Measurements from ENCODE around the gene TMCO6.
"Not testable (repeated sequence)": the region's sequence is repeated elsewhere in the genome, so short reads cannot be mapped to it uniquely, and the experiment has no call there.

The TMCO6 gene

GRCh38 chr5:140639148-140639981 lies at the start of gene TMCO6:
Gene TMCO6 (plus strand): TSS chr5:140639451. CDS start chr5:140639528, 77 bp downstream.
- peak; percentile 97 for DNase-seq (ENCODE audit: low read depth)

DNA sequence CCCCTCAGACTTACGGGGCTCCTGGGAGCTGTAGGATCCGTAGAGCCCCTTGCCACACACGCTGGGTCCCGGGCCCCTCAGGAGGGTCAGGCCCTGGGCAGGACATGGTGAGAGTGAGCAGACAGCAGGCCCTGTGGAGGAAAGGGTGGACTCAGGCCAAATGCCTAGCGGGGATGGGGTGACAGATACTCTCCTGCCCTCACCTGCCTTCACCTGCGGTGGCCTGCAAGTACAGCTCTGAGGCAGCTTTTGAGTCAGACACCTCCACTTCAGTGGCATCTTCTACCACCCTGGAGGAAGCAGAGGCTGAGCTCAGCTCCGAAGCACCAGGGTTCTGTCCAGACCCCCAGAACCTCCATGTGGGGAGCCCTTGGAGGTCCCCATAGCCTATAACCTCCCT lies 48.4 kb upstream of the TMCO6 start:
- no peak for DNase-seq (ENCODE audit: low read depth)

GRCh38 chr5:140591747-140592372 lies 47.4 kb upstream of the TMCO6 start:
- no peak for DNase-seq (ENCODE audit: low read depth)

- not testable (repeated sequence) for DNase-seq (ENCODE audit: low read depth)
Measured at GRCh38 chr5:140593070-140593469, 46.2 kb upstream of the TMCO6 start.

DNA sequence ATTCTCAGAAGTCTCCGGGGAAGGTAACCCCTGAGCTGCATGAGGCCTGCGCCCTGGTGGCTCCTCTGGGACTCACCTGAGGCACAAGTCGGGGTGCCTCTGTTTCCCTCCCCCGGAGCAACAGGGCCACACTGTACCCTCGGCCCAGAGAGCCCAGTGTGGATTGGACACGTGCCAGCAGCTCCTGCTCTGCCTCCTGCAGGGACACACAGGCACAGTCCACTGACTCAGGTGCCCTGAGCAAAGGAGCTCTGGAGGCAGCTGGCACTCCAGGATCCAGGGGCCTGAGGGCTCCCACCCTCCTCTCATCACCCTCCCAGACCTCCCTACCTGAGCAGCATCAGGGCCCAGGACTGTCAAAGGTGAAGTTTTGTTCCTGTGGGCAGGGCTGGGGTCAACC lies 45.1 kb upstream of the TMCO6 start:
- DNase-seq (ENCODE audit: low read depth) = no peak

GRCh38 chr5:140595538-140596300 lies 43.5 kb upstream of the TMCO6 start:
- DNase-seq (ENCODE audit: low read depth) = no peak

- no peak for DNase-seq (ENCODE audit: low read depth)
Measured at GRCh38 chr5:140596321-140596741, 42.9 kb upstream of the TMCO6 start.

GRCh38 chr5:140598836-140599235 lies 40.4 kb upstream of the TMCO6 start:
- no peak for DNase-seq (ENCODE audit: low read depth)

DNA sequence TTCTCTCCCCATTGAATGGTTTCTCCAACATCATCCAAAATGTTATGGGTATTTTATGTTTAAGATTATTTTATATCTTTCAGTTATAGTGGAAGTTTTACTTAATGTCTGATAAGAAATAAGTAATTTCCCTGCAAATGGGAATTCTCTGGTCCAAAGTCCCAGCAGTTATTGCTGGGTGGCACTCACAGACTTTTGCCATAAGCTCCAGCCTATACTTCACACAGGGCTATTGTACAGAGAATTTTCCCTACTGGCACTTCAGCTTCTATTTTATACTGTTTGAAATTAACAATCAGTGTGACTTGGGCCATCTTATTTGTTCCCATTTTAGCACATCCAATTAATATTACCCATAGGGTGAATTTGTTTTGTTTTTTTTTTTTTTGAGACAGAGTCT lies 39.2 kb upstream of the TMCO6 start:
- no peak for DNase-seq (ENCODE audit: low read depth)

DNA sequence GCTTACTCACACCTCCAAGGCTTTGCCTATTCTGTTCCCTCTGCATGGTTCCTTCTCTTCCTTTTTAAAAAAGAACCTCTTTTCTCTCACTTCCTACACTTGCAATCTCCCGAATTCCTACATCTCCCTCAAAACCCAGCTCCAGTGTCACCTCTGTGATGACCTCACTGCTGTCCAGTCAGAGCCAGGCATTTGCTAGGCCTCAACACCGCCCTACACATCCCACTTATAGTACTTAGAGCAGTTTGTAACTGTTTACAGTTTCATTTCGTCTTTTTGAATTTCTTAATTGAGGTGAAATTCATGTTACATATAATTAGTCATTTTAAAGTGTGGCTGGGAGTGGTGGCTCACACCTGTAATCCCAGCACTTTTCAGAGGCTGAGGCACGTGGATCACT lies 37.1 kb upstream of the TMCO6 start:
- DNase-seq (ENCODE audit: low read depth) = no peak

- DNase-seq (ENCODE audit: low read depth) = not testable (repeated sequence)
Measured at GRCh38 chr5:140603446-140603698, 35.9 kb upstream of the TMCO6 start.

DNA sequence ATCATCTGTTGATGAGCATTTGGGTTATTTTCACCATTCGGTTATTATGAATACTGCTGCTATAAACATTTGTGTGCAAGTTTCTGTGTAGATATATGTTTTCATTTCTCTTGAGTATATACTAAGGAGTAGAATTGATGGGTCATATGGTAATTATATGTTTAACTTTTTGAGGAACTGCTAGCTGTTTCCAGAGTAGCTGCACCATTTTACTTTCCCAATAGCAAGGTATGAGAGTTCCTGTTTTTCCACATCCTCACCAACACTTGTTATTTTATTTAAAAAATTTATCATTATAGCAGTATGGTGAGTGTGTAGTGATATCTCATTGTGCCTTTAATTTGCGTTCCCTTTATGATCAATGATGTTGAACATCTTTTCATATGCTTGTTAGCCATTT lies 35.5 kb upstream of the TMCO6 start:
- DNase-seq (ENCODE audit: low read depth) = no peak

DNA sequence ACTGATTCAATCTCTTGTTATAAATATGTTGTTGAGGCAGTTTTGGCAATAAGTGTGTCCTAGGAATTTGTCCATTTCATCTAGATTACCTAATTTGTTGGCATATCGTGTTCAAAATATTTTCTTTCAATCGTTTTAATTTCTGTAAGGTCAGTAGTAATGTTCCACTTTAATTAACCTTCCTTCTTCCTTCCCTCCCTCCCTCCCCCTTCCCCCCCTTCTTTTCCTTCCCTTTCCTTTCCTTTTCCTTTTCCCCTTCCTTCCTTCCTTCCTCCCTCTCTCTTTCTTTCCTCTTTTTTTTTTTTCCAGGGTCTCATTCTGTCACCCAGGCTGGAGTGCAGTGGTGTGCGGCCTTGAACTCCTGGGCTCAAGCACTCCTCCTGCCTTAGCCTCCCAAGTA lies 33.4 kb upstream of the TMCO6 start:
- no peak for DNase-seq (ENCODE audit: low read depth)

- no peak for DNase-seq (ENCODE audit: low read depth)
Measured at GRCh38 chr5:140607031-140607430, 32.2 kb upstream of the TMCO6 start.

DNA sequence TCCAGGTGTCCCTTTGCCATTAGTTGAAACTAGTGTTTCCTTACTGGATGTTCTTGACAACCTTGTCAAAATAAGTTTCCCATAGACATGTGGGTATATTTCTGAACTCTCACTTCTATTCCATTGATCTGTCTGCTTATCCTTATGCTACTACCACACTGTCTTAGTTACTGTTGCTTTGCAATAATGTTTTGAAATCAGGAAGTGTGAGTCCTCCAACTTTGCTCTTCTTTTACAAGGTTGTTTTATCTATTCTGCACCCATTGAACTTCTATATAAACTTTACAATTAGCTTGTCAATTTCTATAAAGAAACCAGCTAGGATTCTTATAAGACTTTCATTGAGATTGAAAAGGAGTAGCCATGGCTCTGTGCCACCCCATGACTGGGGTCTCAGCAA lies 30.5 kb upstream of the TMCO6 start:
- no peak for DNase-seq (ENCODE audit: low read depth)

DNA sequence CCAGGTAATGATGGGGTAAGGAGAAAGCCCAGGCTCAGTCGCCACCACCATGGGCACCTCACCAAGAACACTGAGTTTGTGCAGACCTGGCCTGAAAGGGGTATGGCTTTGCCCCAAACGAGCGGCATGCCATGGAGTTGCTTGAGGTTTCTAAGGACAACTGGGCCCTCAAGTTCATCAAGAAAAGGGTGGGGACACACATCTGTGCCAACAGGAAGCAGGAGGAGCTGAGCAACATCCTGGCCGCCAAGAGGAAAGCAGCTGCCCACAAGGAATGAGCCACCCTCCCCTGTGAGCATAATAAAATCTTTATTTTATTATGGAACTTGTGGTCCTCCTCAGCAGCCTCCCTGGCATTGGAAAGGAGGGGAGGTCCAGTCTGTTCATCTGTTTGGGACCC lies 30.1 kb upstream of the TMCO6 start:
- DNase-seq (ENCODE audit: low read depth) = no peak

- no peak for DNase-seq (ENCODE audit: low read depth)
Measured at GRCh38 chr5:140611020-140611521, 28.2 kb upstream of the TMCO6 start.

GRCh38 chr5:140622301-140622700 lies 16.9 kb upstream of the TMCO6 start:
- DNase-seq (ENCODE audit: low read depth) = no peak

GRCh38 chr5:140623061-140623460 lies 16.2 kb upstream of the TMCO6 start:
- DNase-seq (ENCODE audit: low read depth) = not testable (repeated sequence)

DNA sequence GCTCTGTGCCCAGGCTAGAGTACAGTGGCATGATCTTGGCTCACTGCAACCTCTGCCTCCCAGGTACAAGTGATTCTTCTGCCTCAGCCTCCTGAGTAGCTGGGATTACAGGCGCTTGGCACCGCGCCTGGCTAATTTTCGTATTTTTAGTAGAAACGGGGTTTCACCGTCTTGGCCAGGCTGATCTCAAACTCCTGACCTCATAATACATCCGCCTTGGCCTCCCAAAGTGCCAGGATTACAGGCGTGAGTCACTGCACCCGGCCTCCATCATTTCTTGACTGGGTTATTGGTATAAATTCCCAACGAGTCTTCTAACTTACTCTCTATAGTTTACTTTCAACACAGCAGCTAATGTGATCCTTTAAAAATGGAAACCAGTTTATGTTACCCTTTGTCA lies 14.4 kb upstream of the TMCO6 start:
- DNase-seq (ENCODE audit: low read depth) = not testable (repeated sequence)

DNA sequence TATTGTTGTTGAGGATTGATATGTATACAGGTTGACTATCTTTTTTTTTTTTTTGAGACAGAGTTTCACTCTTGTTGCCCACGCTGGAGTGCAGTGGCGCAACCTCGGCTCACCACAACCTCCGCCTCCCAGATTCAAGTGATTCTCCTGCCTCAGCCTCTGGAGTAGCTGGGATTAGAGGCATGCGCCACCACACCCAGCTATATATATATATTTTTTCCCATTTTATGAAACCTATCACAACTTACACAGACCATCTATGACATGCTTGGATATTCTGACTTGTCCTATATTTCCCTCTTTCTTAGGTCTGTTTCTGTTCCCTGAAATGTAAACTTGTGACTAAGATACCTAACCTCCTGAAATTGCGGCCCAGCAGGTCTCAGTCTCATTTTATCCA lies 11.3 kb upstream of the TMCO6 start:
- no peak for DNase-seq (ENCODE audit: low read depth)

GRCh38 chr5:140628711-140629110 lies 10.5 kb upstream of the TMCO6 start:
- DNase-seq (ENCODE audit: low read depth) = no peak

Data from activated T-cell treated with anti-CD3 and anti-CD28 coated beads for 48 hours (primary cell).